Stimulated activated CD8-positive, alpha-beta memory T cell treated with anti-CD3 and anti-CD28 coated beads, Interleukin-4, amount 100 ng/mL, for 48 hours (primary cell): Measurements from ENCODE around the gene RNF113A.
"Not testable (repeated sequence)": the region's sequence is repeated elsewhere in the genome, so short reads cannot be mapped to it uniquely, and the experiment has no call there.

Source experiments
- DNase-seq: peaks from one replicate; pipeline ENCODE4 v3.0.0-alpha.2; 2020

RNF113A gene

GRCh38 chrX:119871599-119872395 lies at the start of gene RNF113A, which contains the start of gene NDUFA1:
TSS of gene RNF113A (minus strand) at chrX:119871733. CDS start at chrX:119871613, 120 bp downstream.
TSS of gene NDUFA1 (plus strand) at chrX:119871832. CDS start at chrX:119871912, 80 bp downstream.
- peak; percentile 83 for DNase-seq

GRCh38 chrX:119919835-119920585 lies 48.5 kb upstream of the RNF113A start:
- no peak for DNase-seq

- DNase-seq: no peak
Measured at GRCh38 chrX:119917877-119918276, 46.3 kb upstream of the RNF113A start.

- no peak for DNase-seq
Measured at GRCh38 chrX:119916310-119916709, 44.8 kb upstream of the RNF113A start.

- no peak for DNase-seq
Measured at GRCh38 chrX:119900976-119901375, 29.4 kb upstream of the RNF113A start.

- DNase-seq: no peak
Measured at GRCh38 chrX:119899125-119899524, 27.6 kb upstream of the RNF113A start.

- no peak for DNase-seq
Measured at GRCh38 chrX:119895843-119896326, 24.4 kb upstream of the RNF113A start, which contains the start of gene AKAP14. TSS of gene AKAP14 (plus strand) at chrX:119895893. CDS start at chrX:119903224, 7,331 bp downstream.

GRCh38 chrX:119891961-119892692 lies 20.6 kb upstream of the RNF113A start:
- DNase-seq: not testable (repeated sequence)

GRCh38 chrX:119890626-119891025 lies 19.1 kb upstream of the RNF113A start:
- not testable (repeated sequence) for DNase-seq

- DNase-seq: peak; percentile 73
Measured at GRCh38 chrX:119887721-119888425, 16.3 kb upstream of the RNF113A start.

- DNase-seq: peak; percentile 22
Measured at GRCh38 chrX:119885554-119886428, 14.3 kb upstream of the RNF113A start.

GRCh38 chrX:119880552-119881437 lies 9.3 kb upstream of the RNF113A start:
- DNase-seq: peak; percentile 31

GRCh38 chrX:119880076-119880475 lies 8.5 kb upstream of the RNF113A start:
- no peak for DNase-seq

- DNase-seq: no peak
Measured at GRCh38 chrX:119878740-119879139, 7.2 kb upstream of the RNF113A start.

- DNase-seq: no peak
Measured at GRCh38 chrX:119871245-119871598, 311 bp downstream of the RNF113A start.

- DNase-seq: peak; percentile 37
Measured at GRCh38 chrX:119870626-119871131, 854 bp downstream of the RNF113A start.

GRCh38 chrX:119853444-119853843 lies 18.1 kb downstream of the RNF113A start:
- DNase-seq: no peak

GRCh38 chrX:119852382-119853353 lies 18.9 kb downstream of the RNF113A start, which contains the start of gene UPF3B:
TSS of gene UPF3B (minus strand) at chrX:119852963. CDS start at chrX:119852928, 35 bp downstream.
- DNase-seq: peak; percentile 93

GRCh38 chrX:119833905-119834304 lies 37.6 kb downstream of the RNF113A start:
- DNase-seq: no peak
